Endometrium (tissue), 2 donors: ENCODE measurements around the gene RTBDN.

ENCODE experiments used
- FAIRE-seq: peaks from 2 replicates; lab custom pipeline; 2012; peaks lifted over from hg19 to GRCh38; lab: Jason Lieb, UNC
- donor health status: control.
- donor health status: control.

RTBDN gene

GRCh38 chr19:12792051-12792852 lies 42.1 kb downstream of the RTBDN start:
- no peak for FAIRE-seq

DNA sequence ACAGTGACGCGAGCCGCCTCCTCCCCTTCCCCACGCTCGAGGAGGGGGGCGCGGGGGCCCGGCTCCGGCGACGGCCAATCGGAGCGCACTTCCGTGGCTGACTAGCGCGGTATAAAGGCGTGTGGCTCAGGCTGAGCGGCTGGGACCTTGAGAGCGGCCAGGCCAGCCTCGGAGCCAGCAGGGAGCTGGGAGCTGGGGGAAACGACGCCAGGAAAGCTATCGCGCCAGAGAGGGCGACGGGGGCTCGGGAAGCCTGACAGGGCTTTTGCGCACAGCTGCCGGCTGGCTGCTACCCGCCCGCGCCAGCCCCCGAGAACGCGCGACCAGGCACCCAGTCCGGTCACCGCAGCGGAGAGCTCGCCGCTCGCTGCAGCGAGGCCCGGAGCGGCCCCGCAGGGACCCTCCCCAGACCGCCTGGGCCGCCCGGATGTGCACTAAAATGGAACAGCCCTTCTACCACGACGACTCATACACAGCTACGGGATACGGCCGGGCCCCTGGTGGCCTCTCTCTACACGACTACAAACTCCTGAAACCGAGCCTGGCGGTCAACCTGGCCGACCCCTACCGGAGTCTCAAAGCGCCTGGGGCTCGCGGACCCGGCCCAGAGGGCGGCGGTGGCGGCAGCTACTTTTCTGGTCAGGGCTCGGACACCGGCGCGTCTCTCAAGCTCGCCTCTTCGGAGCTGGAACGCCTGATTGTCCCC lies 42.9 kb downstream of the RTBDN start, which contains the start of gene JUNB:
Gene JUNB (plus strand): TSS at position 142 of the 706 bp plus-strand sequence. CDS start 286 bp downstream, at position 428.
- FAIRE-seq = peak; percentile 62

- no peak for FAIRE-seq
Observed at GRCh38 chr19:12790628-12791344, 43.6 kb downstream of the RTBDN start.

DNA sequence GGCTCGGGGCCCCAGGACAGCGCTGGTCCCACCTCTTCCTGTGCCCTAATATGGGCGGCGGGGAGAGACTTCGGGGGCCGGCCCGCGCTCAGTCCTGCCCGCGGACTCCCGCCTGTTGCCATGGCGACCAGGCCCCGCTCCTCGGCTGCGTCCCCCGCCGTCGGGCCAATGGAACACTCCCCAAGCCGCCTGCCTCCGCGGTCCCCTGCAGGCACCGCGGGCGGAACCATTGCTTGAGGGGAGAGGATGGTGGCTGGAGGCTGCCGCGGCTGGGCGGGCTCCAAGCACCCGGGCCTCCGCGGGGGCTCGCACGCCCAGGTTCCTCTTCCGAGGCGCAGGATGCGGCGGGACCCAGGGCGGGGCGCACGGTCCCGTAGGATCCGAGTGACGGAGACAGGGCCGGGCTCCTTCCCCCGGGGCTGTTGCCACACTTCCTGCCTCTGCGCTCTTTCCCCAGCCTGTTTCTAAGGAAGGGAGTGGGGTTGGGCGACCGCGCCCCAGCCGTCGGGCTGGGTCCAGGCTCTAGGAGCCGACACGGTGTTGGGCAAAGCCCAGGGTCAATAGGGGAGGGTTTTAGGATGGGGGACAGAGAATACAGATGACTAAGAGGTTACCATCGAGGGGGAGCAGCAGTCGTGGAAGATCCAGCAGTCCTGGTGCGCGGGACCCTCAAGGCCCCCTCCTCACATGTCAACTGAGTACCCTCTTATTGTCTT lies 44.3 kb downstream of the RTBDN start:
- FAIRE-seq = no peak

DNA sequence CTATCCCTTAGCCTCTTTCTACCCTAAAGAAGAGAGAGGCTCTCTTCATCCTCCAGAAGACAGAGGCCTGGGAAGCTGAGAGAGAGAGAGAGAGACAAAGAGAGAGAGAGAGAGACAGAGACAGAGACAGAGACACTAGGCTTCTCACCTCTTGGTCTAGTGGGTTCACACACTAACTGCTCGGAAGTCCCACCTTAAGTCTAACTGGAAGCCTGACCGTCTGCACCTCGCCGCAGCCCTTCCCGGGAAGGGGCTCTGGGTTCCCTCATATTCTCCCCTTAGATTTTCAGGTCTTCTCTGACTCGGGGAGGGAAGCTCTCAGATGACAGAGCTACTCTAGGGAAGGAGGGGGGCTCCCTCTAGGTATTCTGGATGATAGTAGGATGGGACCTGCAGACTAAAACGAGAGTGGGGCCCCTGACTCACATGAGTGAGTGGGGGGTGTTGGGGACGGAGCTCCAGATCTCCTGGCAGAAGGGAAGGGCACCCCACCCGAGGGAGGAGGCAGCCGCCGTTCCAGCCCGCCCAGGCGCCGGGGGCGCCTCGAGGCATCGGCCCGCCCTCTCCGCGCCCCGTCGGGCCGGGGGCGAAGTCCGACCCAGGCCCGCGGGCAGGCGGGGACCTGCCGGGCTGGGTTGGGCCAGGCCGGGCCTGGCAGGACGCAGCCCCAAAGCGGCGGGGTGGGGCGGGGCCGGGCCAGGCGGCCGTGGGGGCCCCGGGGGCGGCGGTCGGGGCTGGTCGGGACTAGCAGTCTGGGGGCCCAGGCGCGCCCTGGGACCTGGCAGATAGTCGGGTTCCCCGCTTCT lies 45.1 kb downstream of the RTBDN start:
- no peak for FAIRE-seq

DNA sequence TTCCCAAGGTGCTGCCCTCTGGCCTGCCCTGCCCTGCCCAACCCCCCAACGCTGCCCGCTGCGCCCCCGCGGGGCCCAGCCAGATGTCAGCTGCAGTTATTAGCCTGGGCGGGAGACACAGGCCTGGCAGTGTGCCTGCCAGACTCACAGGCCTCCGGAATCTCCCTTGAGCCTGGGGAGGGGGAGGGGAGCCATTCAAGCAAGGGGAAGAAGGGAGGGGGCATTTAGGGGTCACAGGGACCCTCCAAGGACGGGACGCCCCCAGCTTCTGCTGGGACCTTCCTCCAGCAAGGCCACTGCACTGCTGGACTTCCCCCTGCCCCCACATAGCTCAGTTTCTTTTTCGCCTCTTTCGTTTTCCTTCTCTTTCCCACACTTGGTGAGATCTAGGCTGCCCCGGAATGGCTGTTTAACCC lies 45.7 kb downstream of the RTBDN start:
- no peak for FAIRE-seq

DNA sequence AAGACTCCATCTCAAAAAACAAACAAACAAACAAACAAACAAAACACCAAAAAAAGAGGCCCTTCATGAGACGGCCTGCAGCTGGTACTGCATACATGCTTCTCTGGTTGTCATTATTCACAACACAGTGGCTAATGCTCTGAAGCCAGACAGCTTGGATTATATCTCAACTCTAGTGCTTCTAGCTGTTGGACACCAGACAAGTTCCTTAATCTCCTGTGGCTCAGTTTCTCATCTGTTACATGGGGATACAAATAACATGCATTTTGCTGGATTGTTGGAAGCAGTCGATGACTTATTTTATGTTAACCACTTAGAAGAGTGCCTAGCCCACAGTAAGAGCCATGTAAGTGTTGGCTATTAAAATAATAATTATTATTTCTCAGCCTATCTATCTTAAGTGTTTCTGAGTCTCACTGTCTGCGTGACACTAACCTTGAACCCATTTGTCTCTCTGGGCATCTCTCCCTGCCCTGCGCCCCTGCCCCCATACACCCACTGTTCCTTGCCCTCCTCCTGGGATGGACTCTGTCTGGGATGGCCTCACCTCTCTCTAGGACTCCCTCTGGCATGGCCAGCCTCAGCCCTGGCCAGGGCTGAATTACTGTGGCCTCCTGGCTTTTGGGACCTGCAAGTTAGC lies 46.2 kb downstream of the RTBDN start:
- no peak for FAIRE-seq

- FAIRE-seq = no peak
Observed at GRCh38 chr19:12787458-12787857, 46.9 kb downstream of the RTBDN start.

DNA sequence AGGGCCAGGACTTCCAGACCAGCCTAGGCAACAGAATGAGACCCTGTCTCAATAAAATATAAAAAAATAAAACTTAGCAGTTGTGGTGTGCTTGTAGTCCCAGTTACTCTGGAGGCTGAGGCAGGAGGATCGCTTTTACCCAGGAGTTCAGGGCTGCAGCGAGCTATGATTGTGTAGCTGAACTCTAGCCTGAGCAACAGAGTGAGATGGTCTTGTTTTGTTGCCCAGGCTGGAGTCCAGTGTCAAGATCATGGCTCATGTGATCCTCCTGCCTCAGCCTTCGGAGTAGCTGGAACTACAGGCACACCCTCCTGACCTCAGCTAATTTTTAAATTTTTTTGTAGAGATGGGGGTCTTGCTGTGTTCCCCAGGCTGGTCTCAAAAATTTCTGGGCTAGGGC lies 47.4 kb downstream of the RTBDN start:
- no peak for FAIRE-seq

- no peak for FAIRE-seq
Observed at GRCh38 chr19:12786141-12786870, 48.1 kb downstream of the RTBDN start.

GRCh38 chr19:12785431-12786031 lies 48.8 kb downstream of the RTBDN start:
- no peak for FAIRE-seq

- no peak for FAIRE-seq
Observed at GRCh38 chr19:12784871-12785430, 49.4 kb downstream of the RTBDN start.

GRCh38 chr19:12784394-12784870 lies 49.9 kb downstream of the RTBDN start:
- no peak for FAIRE-seq

GRCh38 chr19:12783849-12784393 lies 50.5 kb downstream of the RTBDN start:
- no peak for FAIRE-seq

GRCh38 chr19:12783291-12783848 lies 51.0 kb downstream of the RTBDN start:
- FAIRE-seq = no peak

DNA sequence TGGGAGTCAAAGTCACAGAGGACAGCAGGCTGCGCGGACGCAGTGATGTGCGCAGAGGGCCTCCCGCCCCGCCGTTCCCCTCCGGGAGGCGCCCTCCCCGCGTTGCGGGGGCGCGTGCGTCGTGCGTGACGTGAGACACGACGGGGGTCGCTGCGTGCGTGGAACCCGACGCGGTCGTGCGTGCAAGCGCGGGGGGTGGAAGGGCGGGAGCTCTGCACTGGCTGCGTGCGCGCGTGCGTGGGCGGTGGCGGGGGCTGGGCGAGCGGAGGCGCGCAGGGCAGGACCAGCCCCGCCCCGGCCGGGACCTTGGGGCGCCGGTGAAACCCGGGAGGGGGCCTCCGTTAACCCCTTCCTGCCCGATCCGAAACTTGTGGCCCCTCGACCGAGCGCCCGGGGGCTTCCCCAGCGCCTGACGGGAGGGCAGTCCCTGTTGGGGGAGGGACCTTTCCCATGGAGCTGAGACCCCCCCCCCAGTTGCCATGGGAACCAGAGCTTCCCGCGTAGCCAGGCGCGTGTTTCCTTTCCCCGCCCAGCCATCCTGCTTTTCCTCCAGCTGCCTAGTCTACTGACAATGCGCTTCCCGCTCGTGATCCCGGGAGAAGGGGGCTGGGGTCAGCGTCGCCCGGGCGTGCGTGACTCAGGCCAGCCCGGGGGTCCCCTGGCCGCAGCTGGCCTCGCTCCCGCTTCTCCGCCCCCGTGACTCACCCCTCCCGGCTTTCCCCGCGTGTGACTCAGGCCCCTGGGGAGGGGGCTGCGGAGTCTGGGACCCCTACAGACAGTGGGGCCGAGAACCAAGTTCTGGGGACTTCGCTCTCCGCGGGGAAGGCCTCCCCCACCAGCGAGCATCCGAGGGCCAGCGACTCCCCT lies 51.7 kb downstream of the RTBDN start:
- no peak for FAIRE-seq

- FAIRE-seq = no peak
Observed at GRCh38 chr19:12782174-12782423, 52.3 kb downstream of the RTBDN start.
